Urinary bladder (tissue), 4 donors: ENCODE measurements around the gene NETO2. TPM values are rescaled to one million over a fixed set of nuclear protein-coding genes. Genes with fewer than 3 reads are reported as not detected.
"Not testable (repeated sequence)": the region's sequence is repeated elsewhere in the genome, so short reads cannot be mapped to it uniquely, and the experiment has no call there.

Experiments
- DNase-seq: peaks from one replicate; pipeline ENCODE4 v3.0.0-alpha.2; 2015; ENCODE audit errors: extremely low spot score
- H3K27ac ChIP-seq: one replicate; pipeline ENCODE4 v1.5.1; 2013; ENCODE audit warnings: low read depth, mild to moderate bottlenecking, moderate library complexity
- H3K36me3 ChIP-seq: one replicate; pipeline ENCODE4 v1.6.1; 2013; ENCODE audit warnings: mild to moderate bottlenecking, moderate library complexity; ENCODE audit not compliant: insufficient read depth
- H3K4me1 ChIP-seq: one replicate; pipeline ENCODE4 v1.6.1; 2013; ENCODE audit warnings: mild to moderate bottlenecking, moderate library complexity; ENCODE audit not compliant: insufficient read depth
- H3K4me3 ChIP-seq: one replicate; pipeline ENCODE4 v1.5.1; 2013; ENCODE audit warnings: low read depth, low read length
- WGBS: extraction: QIAGEN DNeasy Blood & Tissue Kit; methylation state at CpG from one replicate; pipeline ENCODE4 v1.1.7; 2013; 5-methylcytosine and 5-hydroxymethylcytosine counted together
- polyA plus RNA-seq: library from polyadenylated mRNA; stranded (reverse); fragments of 200-250 nt; gene quantifications from one replicate; pipeline ENCODE4 v1.2.3, GENCODE V29; 2013
- total RNA-seq: library from RNA; depleted of rRNA; stranded (reverse); fragments of >200 nt; gene quantifications from one replicate; pipeline ENCODE4 v1.2.3, GENCODE V29; 2014
- donor health status: healthy with polysubstance abuse.
- donor health status: healthy.

NETO2 gene
- total and polyA plus RNA-seq, 2 donors: 2.2 to 17.9 TPM

GRCh38 chr16:47067203-47067602, 76.5 kb downstream of the NETO2 start:
- 87% methylated on average over 5 of the region's 5 CpGs for WGBS
- H3K27ac ChIP-seq: no peak overlapping the region
- no peak overlapping the region for H3K4me3 ChIP-seq
- no peak for DNase-seq
- H3K4me1 ChIP-seq: no peaks in the 10 kb centered on the region
- H3K36me3 ChIP-seq: no peaks in the 10 kb centered on the region

GRCh38 chr16:47065766-47066688, 77.7 kb downstream of the NETO2 start:
- no peak overlapping the region for H3K27ac ChIP-seq
- no peak overlapping the region for H3K4me3 ChIP-seq
- H3K4me1 ChIP-seq: no peaks in the 10 kb centered on the region
- WGBS: 40% methylated on average over 13 of the region's 13 CpGs
- no peak for DNase-seq
- H3K36me3 ChIP-seq: no peaks in the 10 kb centered on the region

GRCh38 chr16:47064775-47065174, 79.0 kb downstream of the NETO2 start:
- Histone ChIP-seq H3K36me3 (no peaks in the 10 kb centered on the region), H3K27ac (no peak overlapping the region), H3K4me1 (no peaks in the 10 kb centered on the region), H3K4me3 (no peak overlapping the region)
- DNase-seq: no peak
- 93% methylated on average over 4 of the region's 4 CpGs for WGBS

- no peaks in the 10 kb centered on the region for H3K36me3 ChIP-seq
- no peak overlapping the region for H3K27ac ChIP-seq
- H3K4me1 ChIP-seq: no peaks in the 10 kb centered on the region
- no peak for DNase-seq
- WGBS: 90% methylated on average over 7 of the region's 7 CpGs
- no peak overlapping the region for H3K4me3 ChIP-seq
These were observed 80.6 kb downstream of the NETO2 start for GRCh38 chr16:47063011-47063724.

- no peaks in the 10 kb centered on the region for H3K4me1 ChIP-seq
- H3K4me3 ChIP-seq: no peak overlapping the region
- H3K27ac ChIP-seq: no peak overlapping the region
- DNase-seq: no peak
- H3K36me3 ChIP-seq: no peaks in the 10 kb centered on the region
- WGBS: 76% methylated on average over 12 of the region's 12 CpGs
These were observed 82.5 kb downstream of the NETO2 start for GRCh38 chr16:47061204-47061603.

- Histone ChIP-seq H3K36me3 (no peaks in the 10 kb centered on the region), H3K4me3 (no peak overlapping the region), H3K27ac (no peak overlapping the region), H3K4me1 (no peaks in the 10 kb centered on the region)
- whole genome bisulfite sequencing: 94% methylated on average over 3 of the region's 3 CpGs
- DNase-seq: no peak
These were observed 83.1 kb downstream of the NETO2 start for GRCh38 chr16:47060596-47060995.

- DNase-seq: no peak
- Histone ChIP-seq H3K27ac (no peak overlapping the region), H3K36me3 (no peaks in the 10 kb centered on the region), H3K4me1 (no peaks in the 10 kb centered on the region), H3K4me3 (no peak overlapping the region)
- 95% methylated on average over 7 of the region's 7 CpGs for WGBS
These were observed 83.8 kb downstream of the NETO2 start for GRCh38 chr16:47059991-47060390.

GRCh38 chr16:47059130-47059529, 84.6 kb downstream of the NETO2 start:
- not testable (repeated sequence) for H3K36me3 ChIP-seq, DNase-seq, H3K4me3 ChIP-seq, H3K27ac ChIP-seq, H3K4me1 ChIP-seq
- WGBS: 68% methylated on average over 2 of the region's 2 CpGs

GRCh38 chr16:47058295-47059086, 85.3 kb downstream of the NETO2 start:
- no peak overlapping the region for H3K4me3 ChIP-seq
- WGBS: 82% methylated on average over 14 of the region's 14 CpGs

GRCh38 chr16:47057630-47057993, 86.1 kb downstream of the NETO2 start:
- no peak for DNase-seq
- Histone ChIP-seq H3K36me3 (no peaks in the 10 kb centered on the region), H3K4me1 (no peaks in the 10 kb centered on the region), H3K4me3 (no peak overlapping the region), H3K27ac (no peak overlapping the region)
- WGBS: 69% methylated on average over 5 of the region's 5 CpGs

More at GRCh38 chr16:47058295-47059086, 85.3 kb downstream of the NETO2 start:
- Histone ChIP-seq H3K36me3 (no peaks in the 10 kb centered on the region), H3K27ac (no peak overlapping the region), H3K4me1 (no peaks in the 10 kb centered on the region)
- DNase-seq: no peak

GRCh38 chr16:47056688-47057629, 86.8 kb downstream of the NETO2 start:
- H3K27ac ChIP-seq: no peak overlapping the region
- H3K4me3 ChIP-seq: no peak overlapping the region
- WGBS: 82% methylated on average over 4 of the region's 4 CpGs
- H3K4me1 ChIP-seq: no peaks in the 10 kb centered on the region
- no peak for DNase-seq
- no peaks in the 10 kb centered on the region for H3K36me3 ChIP-seq

- H3K4me3 ChIP-seq, H3K27ac ChIP-seq, DNase-seq, H3K4me1 ChIP-seq, H3K36me3 ChIP-seq: not testable (repeated sequence)
- 85% methylated on average over 14 of the region's 14 CpGs for WGBS
These were observed 87.7 kb downstream of the NETO2 start for GRCh38 chr16:47056061-47056460.
